GM12891 (cell line): ENCODE results near the gene ZBTB33.

Experiments used
- POLR2A ChIP-seq: IDR thresholded peaks from 2 replicates; pipeline ENCODE4 v1.6.1; 2011; ENCODE audit warnings: low read depth, low read length, control low read depth
- POLR2AphosphoS5 ChIP-seq: IDR thresholded peaks from 2 replicates; pipeline ENCODE4 v1.6.1; 2011; ENCODE audit warnings: low read depth, low read length, control low read depth
- TAF1 ChIP-seq: IDR thresholded peaks from 2 replicates; pipeline ENCODE4 v1.6.1; 2011; ENCODE audit warnings: low read depth, low read length, control low read depth

GRCh38 chrX:120244735-120245498, 5.7 kb upstream of the ZBTB33 start:
- TF ChIP-seq POLR2AphosphoS5 (no peak), TAF1 (peak; percentile 52; the same call in 1 of the 2 replicates), POLR2A (no peak)
